Rectal smooth muscle tissue (tissue), 1 donor: ENCODE measurements around the gene PNMA8C.
A peak's percentile ranks its signal among the peaks of the same experiment; 100 is the strongest.
"Not testable (repeated sequence)": the region's sequence is repeated elsewhere in the genome, so short reads cannot be mapped to it uniquely, and the experiment has no call there.

Experiments used
- H3K27ac ChIP-seq: one replicate; pipeline ENCODE4 v1.7.0; 2013; ENCODE audit warnings: low read depth, low read length, inconsistent platforms
- H3K27me3 ChIP-seq: one replicate; pipeline ENCODE4 v1.7.0; 2013; ENCODE audit warnings: low read length; ENCODE audit not compliant: control insufficient read depth, insufficient read depth
- H3K36me3 ChIP-seq: one replicate; pipeline ENCODE4 v1.7.0; 2013; ENCODE audit warnings: low read length; ENCODE audit not compliant: control insufficient read depth, insufficient read depth
- H3K4me1 ChIP-seq: one replicate; pipeline ENCODE4 v1.7.0; 2013; ENCODE audit warnings: low read length; ENCODE audit not compliant: control insufficient read depth, insufficient read depth
- H3K4me3 ChIP-seq: one replicate; pipeline ENCODE4 v1.7.0; 2013; ENCODE audit warnings: low read length
- H3K9ac ChIP-seq: one replicate; pipeline ENCODE4 v1.7.0; 2013; ENCODE audit warnings: low read length

The PNMA8C gene

GRCh38 chr19:46442808-46443450, 14.2 kb upstream of the PNMA8C start:
- no peak overlapping the region for H3K4me3 ChIP-seq
- no peaks in the 10 kb centered on the region for H3K4me1 ChIP-seq
- H3K27me3 ChIP-seq: no peaks in the 10 kb centered on the region
- no peak overlapping the region for H3K27ac ChIP-seq
- no peak overlapping the region for H3K9ac ChIP-seq
- H3K36me3 ChIP-seq: no peaks in the 10 kb centered on the region

GRCh38 chr19:46441866-46442265, 13.1 kb upstream of the PNMA8C start:
- Histone ChIP-seq H3K4me3 (no peak overlapping the region), H3K4me1 (no peaks in the 10 kb centered on the region), H3K36me3 (no peaks in the 10 kb centered on the region), H3K27me3 (no peaks in the 10 kb centered on the region), H3K27ac (no peak overlapping the region), H3K9ac (no peak overlapping the region)

GRCh38 chr19:46435689-46436088, 7.0 kb upstream of the PNMA8C start:
- not testable (repeated sequence) for H3K27me3 ChIP-seq, H3K9ac ChIP-seq, H3K36me3 ChIP-seq, H3K4me3 ChIP-seq, H3K4me1 ChIP-seq, H3K27ac ChIP-seq

GRCh38 chr19:46435009-46435408, 6.3 kb upstream of the PNMA8C start:
- Histone ChIP-seq H3K27ac (no peak overlapping the region), H3K27me3 (no peaks in the 10 kb centered on the region), H3K4me1 (no peaks in the 10 kb centered on the region), H3K36me3 (no peaks in the 10 kb centered on the region), H3K9ac (no peak overlapping the region), H3K4me3 (no peak overlapping the region)

- H3K4me3 ChIP-seq, H3K36me3 ChIP-seq, H3K4me1 ChIP-seq, H3K27ac ChIP-seq, H3K27me3 ChIP-seq, H3K9ac ChIP-seq: not testable (repeated sequence)
Observed at GRCh38 chr19:46433470-46433869, 4.7 kb upstream of the PNMA8C start.

- Histone ChIP-seq H3K27me3 (no peaks in the 10 kb centered on the region), H3K9ac (no peak overlapping the region), H3K36me3 (no peaks in the 10 kb centered on the region), H3K4me1 (no peaks in the 10 kb centered on the region), H3K4me3 (no peak overlapping the region), H3K27ac (no peak overlapping the region)
Observed at GRCh38 chr19:46431824-46432223, 3.1 kb upstream of the PNMA8C start.

- Histone ChIP-seq H3K36me3 (no peaks in the 10 kb centered on the region), H3K9ac (no peak overlapping the region), H3K27me3 (peaks cover 2% of the 10 kb centered on the region), H3K4me3 (no peak overlapping the region), H3K27ac (no peak overlapping the region), H3K4me1 (peaks cover 2% of the 10 kb centered on the region)
Observed at GRCh38 chr19:46429999-46430398, 1.3 kb upstream of the PNMA8C start.

- Histone ChIP-seq H3K36me3 (no peaks in the 10 kb centered on the region), H3K9ac (no peak overlapping the region), H3K27ac (no peak overlapping the region), H3K27me3 (peaks cover 2% of the 10 kb centered on the region), H3K4me1 (peaks cover 2% of the 10 kb centered on the region), H3K4me3 (no peak overlapping the region)
Observed at GRCh38 chr19:46427518-46428045, 1.2 kb downstream of the PNMA8C start.

GRCh38 chr19:46426506-46427162, 2.1 kb downstream of the PNMA8C start:
- H3K27me3 ChIP-seq: peaks cover 2% of the 10 kb centered on the region
- no peaks in the 10 kb centered on the region for H3K36me3 ChIP-seq
- peaks cover 2% of the 10 kb centered on the region for H3K4me1 ChIP-seq
- H3K4me3 ChIP-seq: peak overlapping the region; percentile 65
- H3K27ac ChIP-seq: peak overlapping the region; percentile 14
- peak overlapping the region; percentile 70 for H3K9ac ChIP-seq

GRCh38 chr19:46426035-46426505, 2.7 kb downstream of the PNMA8C start:
- Histone ChIP-seq H3K9ac (peak overlapping the region; percentile 70), H3K36me3 (no peaks in the 10 kb centered on the region), H3K4me1 (peaks cover 2% of the 10 kb centered on the region), H3K4me3 (peak overlapping the region; percentile 65), H3K27me3 (peaks cover 2% of the 10 kb centered on the region), H3K27ac (peak overlapping the region; percentile 14)

GRCh38 chr19:46423188-46423587, 5.5 kb downstream of the PNMA8C start:
- Histone ChIP-seq H3K36me3 (no peaks in the 10 kb centered on the region), H3K4me3 (no peak overlapping the region), H3K4me1 (peaks cover 2% of the 10 kb centered on the region), H3K27ac (no peak overlapping the region), H3K9ac (no peak overlapping the region), H3K27me3 (peaks cover 2% of the 10 kb centered on the region)

GRCh38 chr19:46422344-46422743, 6.4 kb downstream of the PNMA8C start:
- H3K9ac ChIP-seq: no peak overlapping the region
- peaks cover 2% of the 10 kb centered on the region for H3K4me1 ChIP-seq
- peaks cover 2% of the 10 kb centered on the region for H3K27me3 ChIP-seq
- H3K36me3 ChIP-seq: no peaks in the 10 kb centered on the region
- no peak overlapping the region for H3K4me3 ChIP-seq
- H3K27ac ChIP-seq: no peak overlapping the region

GRCh38 chr19:46420056-46420455, 8.7 kb downstream of the PNMA8C start:
- no peaks in the 10 kb centered on the region for H3K4me1 ChIP-seq
- no peak overlapping the region for H3K9ac ChIP-seq
- H3K36me3 ChIP-seq: no peaks in the 10 kb centered on the region
- H3K4me3 ChIP-seq: no peak overlapping the region
- no peak overlapping the region for H3K27ac ChIP-seq
- no peaks in the 10 kb centered on the region for H3K27me3 ChIP-seq
